GM23338 (cell line): ENCODE data around the gene APC. TPM values are rescaled to one million over a fixed set of nuclear protein-coding genes. Genes with fewer than 3 reads are reported as not detected.

ENCODE experiments used
- ATAC-seq: fragments of 200-7000 bp; cut with Tn5 transposase; 3 replicates; pipeline ENCODE4 v1.9.1; 2020
- DNase-seq: peaks from one replicate; pipeline ENCODE4 v3.0.0-alpha.2; 2015; ENCODE audit warnings: low spot score
- H2AFZ ChIP-seq: fragments of 200-600 bp; sonication (generic); 2 replicates; pipeline ENCODE4 v1.8.0; 2016; ENCODE audit warnings: antibody characterized with exemption, mild to moderate bottlenecking, moderate library complexity
- H3F3A ChIP-seq: fragments of 200-600 bp; sonication (generic); replicated peaks from 2 replicates; pipeline ENCODE4 v1.8.0; 2017; ENCODE audit warnings: antibody characterized with exemption, mixed run types, low read depth
- H3K27ac ChIP-seq: fragments of 200-600 bp; sonication (generic); 2 replicates; pipeline ENCODE4 v1.6.1; 2016; ENCODE audit warnings: low read depth
- H3K27me3 ChIP-seq: fragments of 200-600 bp; sonication (generic); 2 replicates; pipeline ENCODE4 v1.8.0; 2016; ENCODE audit warnings: mild to moderate bottlenecking, mixed run types, moderate library complexity; ENCODE audit not compliant: insufficient read depth
- H3K36me3 ChIP-seq: fragments of 200-600 bp; sonication (generic); 2 replicates; pipeline ENCODE4 v1.8.0; 2016; ENCODE audit warnings: mild to moderate bottlenecking; ENCODE audit not compliant: insufficient read depth
- H3K4me1 ChIP-seq: fragments of 200-600 bp; sonication (generic); 2 replicates; pipeline ENCODE4 v1.8.0; 2016; ENCODE audit warnings: mild to moderate bottlenecking, moderate library complexity; ENCODE audit not compliant: insufficient read depth
- H3K4me2 ChIP-seq: fragments of 200-600 bp; sonication (generic); 2 replicates; pipeline ENCODE4 v1.7.1; 2017; ENCODE audit warnings: mixed run types
- H3K4me3 ChIP-seq: fragments of 200-600 bp; sonication (generic); 2 replicates; pipeline ENCODE4 v1.6.1; 2016; ENCODE audit warnings: mixed run types
- H3K79me2 ChIP-seq: fragments of 200-600 bp; sonication (generic); replicated peaks from 2 replicates; pipeline ENCODE4 v1.8.0; 2017; ENCODE audit warnings: mild to moderate bottlenecking; ENCODE audit not compliant: insufficient read depth
- H3K9me2 ChIP-seq: fragments of 200-600 bp; sonication (generic); 2 replicates; pipeline ENCODE4 v1.8.0; 2017; ENCODE audit not compliant: insufficient read depth
- H4K20me1 ChIP-seq: fragments of 200-600 bp; sonication (generic); replicated peaks from 2 replicates; pipeline ENCODE4 v1.8.0; 2017; ENCODE audit warnings: mild to moderate bottlenecking; ENCODE audit not compliant: insufficient read depth
- H3K27ac Mint-ChIP-seq: 2 replicates; pipeline ENCODE4 v1.8.0; 2020; ENCODE audit warnings: inconsistent platforms, mild to moderate bottlenecking, moderate library complexity, mixed read lengths
- H3K27me3 Mint-ChIP-seq: 3 replicates; pipeline ENCODE4 v1.8.0; 2022; ENCODE audit warnings: low read depth, mild to moderate bottlenecking, moderate library complexity, mixed read lengths, inconsistent platforms; ENCODE audit not compliant: insufficient read depth, poor library complexity
- H3K36me3 Mint-ChIP-seq: 3 replicates; pipeline ENCODE4 v1.8.0; 2021; ENCODE audit warnings: low read depth, mild to moderate bottlenecking, inconsistent platforms, moderate library complexity, mixed read lengths
- H3K4me1 Mint-ChIP-seq: 3 replicates; pipeline ENCODE4 v1.8.0; 2020; ENCODE audit warnings: mild to moderate bottlenecking, inconsistent platforms, mixed read lengths
- H3K4me3 Mint-ChIP-seq: 3 replicates; pipeline ENCODE4 v1.8.0; 2021; ENCODE audit warnings: moderate library complexity, mild to moderate bottlenecking, inconsistent platforms, mixed read lengths
- H3K9me3 Mint-ChIP-seq: 3 replicates; pipeline ENCODE4 v1.8.0; 2020; ENCODE audit warnings: moderate library complexity, mild to moderate bottlenecking, inconsistent platforms, mixed read lengths
- CREB1 ChIP-seq: fragments of 250-450 bp; sonication (Bioruptor Pico); IDR thresholded peaks from 2 replicates; pipeline ENCODE4 v1.5.0; 2020; ENCODE audit warnings: low read depth, mild to moderate bottlenecking, moderate library complexity
- ETS1 ChIP-seq: IDR thresholded peaks from 2 replicates; pipeline ENCODE4 v1.6.1; 2016; ENCODE audit warnings: antibody characterized with exemption
- EZH2 ChIP-seq: fragments of 200-600 bp; sonication (generic); IDR thresholded peaks from one replicate; pipeline ENCODE4 v1.8.0; 2017; ENCODE audit warnings: antibody characterized with exemption, mild to moderate bottlenecking, low read depth; ENCODE audit not compliant: unreplicated experiment
- JUNB ChIP-seq: IDR thresholded peaks from one replicate; pipeline ENCODE4 v1.6.1; 2016; ENCODE audit warnings: antibody characterized with exemption; ENCODE audit not compliant: unreplicated experiment
- NANOG ChIP-seq: IDR thresholded peaks from 2 replicates; pipeline ENCODE4 v1.6.1; 2016; ENCODE audit warnings: antibody characterized with exemption, borderline replicate concordance
- POLR2AphosphoS5 ChIP-seq: IDR thresholded peaks from 2 replicates; pipeline ENCODE4 v1.6.1; 2016; ENCODE audit warnings: antibody characterized with exemption, low read depth
- STAT1 ChIP-seq: IDR thresholded peaks from one replicate; pipeline ENCODE4 v1.6.1; 2016; ENCODE audit warnings: antibody characterized with exemption; ENCODE audit not compliant: unreplicated experiment
- ZNF114 ChIP-seq: fragments of 250-450 bp; sonication (Bioruptor Pico); IDR thresholded peaks from 2 replicates; pipeline ENCODE4 v1.5.0; 2020; ENCODE audit warnings: mild to moderate bottlenecking, moderate library complexity
- ZNF331 ChIP-seq: fragments of 250-450 bp; sonication (Bioruptor Pico); IDR thresholded peaks from 2 replicates; pipeline ENCODE4 v1.5.0; 2020; ENCODE audit warnings: low read depth, mild to moderate bottlenecking, moderate library complexity
- polyA plus RNA-seq: library from polyadenylated mRNA; unstranded; fragments of >200 nt; fragmentation: Nextera tagmentation; extraction: Ambion mirVana; gene quantifications from 2 replicates; pipeline ENCODE4 v1.2.1, GENCODE V29; 2016
- total RNA-seq: library from RNA; depleted of rRNA; stranded (reverse); fragments of >200 nt; shearing (Covaris generic); gene quantifications from 2 replicates; pipeline ENCODE4 v1.2.3, GENCODE V29; 2014
- TF ChIP-seq, protein P1 (sequence below), 2 experiments: fragments of 200-600 bp in 1 of 2; sonication (generic) in 1 of 2; conservative IDR thresholded peaks; 2 replicates each; pipeline versions ENCODE4 v1.5.1 to v1.6.1; 2016 to 2017; ENCODE audit warnings: antibody characterized with exemption in 2 of 2, low read depth in 2 of 2, mild to moderate bottlenecking in 2 of 2, moderate library complexity in 1 of 2
- TF ChIP-seq, protein P2 (sequence below): fragments of 250-450 bp; sonication (Bioruptor Pico); IDR thresholded peaks from 2 replicates; pipeline ENCODE4 v1.5.0; 2020; ENCODE audit warnings: mild to moderate bottlenecking, moderate library complexity

APC gene
- total and polyA plus RNA-seq, 2 experiments from 2014 or later, result 42.4 to 62.9 TPM

GRCh38 chr5:112848116-112848811 is 110.6 kb downstream of the APC start:
- H4K20me1 ChIP-seq, result no peaks in the 10 kb centered on the region
- Mint-ChIP-seq H3K27ac (peak overlapping the region; percentile 72), H3K4me3 (peak overlapping the region; percentile 6; the same call in 1 of the 3 replicates), H3K36me3 (no peaks in the 10 kb centered on the region), H3K9me3 (no peaks in the 10 kb centered on the region), H3K4me1 (peaks cover 19% of the 10 kb centered on the region), H3K27me3 (peaks cover 2% of the 10 kb centered on the region)
- no peak overlapping the region; the same call in 1 of the 2 replicates for H3K27ac ChIP-seq
- H3K9me2 ChIP-seq, result no peaks in the 10 kb centered on the region
- peak; percentile 97 for ATAC-seq
- H3K4me1 ChIP-seq, result peaks cover 18% of the 10 kb centered on the region
- no peaks in the 10 kb centered on the region for H3F3A ChIP-seq
- no peaks in the 10 kb centered on the region for H3K36me3 ChIP-seq
- H2AFZ ChIP-seq, result no peak overlapping the region
- H3K4me2 ChIP-seq, result peak overlapping the region; percentile 48; the same call in 1 of the 2 replicates
- TF ChIP-seq, protein P1, sequence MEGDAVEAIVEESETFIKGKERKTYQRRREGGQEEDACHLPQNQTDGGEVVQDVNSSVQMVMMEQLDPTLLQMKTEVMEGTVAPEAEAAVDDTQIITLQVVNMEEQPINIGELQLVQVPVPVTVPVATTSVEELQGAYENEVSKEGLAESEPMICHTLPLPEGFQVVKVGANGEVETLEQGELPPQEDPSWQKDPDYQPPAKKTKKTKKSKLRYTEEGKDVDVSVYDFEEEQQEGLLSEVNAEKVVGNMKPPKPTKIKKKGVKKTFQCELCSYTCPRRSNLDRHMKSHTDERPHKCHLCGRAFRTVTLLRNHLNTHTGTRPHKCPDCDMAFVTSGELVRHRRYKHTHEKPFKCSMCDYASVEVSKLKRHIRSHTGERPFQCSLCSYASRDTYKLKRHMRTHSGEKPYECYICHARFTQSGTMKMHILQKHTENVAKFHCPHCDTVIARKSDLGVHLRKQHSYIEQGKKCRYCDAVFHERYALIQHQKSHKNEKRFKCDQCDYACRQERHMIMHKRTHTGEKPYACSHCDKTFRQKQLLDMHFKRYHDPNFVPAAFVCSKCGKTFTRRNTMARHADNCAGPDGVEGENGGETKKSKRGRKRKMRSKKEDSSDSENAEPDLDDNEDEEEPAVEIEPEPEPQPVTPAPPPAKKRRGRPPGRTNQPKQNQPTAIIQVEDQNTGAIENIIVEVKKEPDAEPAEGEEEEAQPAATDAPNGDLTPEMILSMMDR (conservative IDR thresholded peaks at IDR 0.05; ENCODE audit: low read depth in 2 of 2), result peak; percentile 74 to 81
- TF ChIP-seq ZNF331 (no peak), CREB1 (peak; percentile 55; the same call in 1 of the 2 replicates)
- peak overlapping the region; percentile 10; the same call in 1 of the 2 replicates for H3K4me3 ChIP-seq
- DNase-seq, result peak; percentile 95
- H3K27me3 ChIP-seq, result no peaks in the 10 kb centered on the region
- H3K79me2 ChIP-seq, result no peaks in the 10 kb centered on the region

- H3K4me1 ChIP-seq, result peaks cover 18% of the 10 kb centered on the region
- H3K4me3 ChIP-seq, result no peak overlapping the region
- H3K9me2 ChIP-seq, result no peaks in the 10 kb centered on the region
- Mint-ChIP-seq H3K9me3 (no peaks in the 10 kb centered on the region), H3K36me3 (no peaks in the 10 kb centered on the region), H3K27ac (no peak overlapping the region), H3K4me3 (no peak overlapping the region), H3K4me1 (peaks cover 19% of the 10 kb centered on the region), H3K27me3 (peaks cover 2% of the 10 kb centered on the region)
- no peak for ATAC-seq
- no peak overlapping the region for H3K4me2 ChIP-seq
- H3K27me3 ChIP-seq, result no peaks in the 10 kb centered on the region
- H4K20me1 ChIP-seq, result no peaks in the 10 kb centered on the region
- no peaks in the 10 kb centered on the region for H3F3A ChIP-seq
- H2AFZ ChIP-seq, result no peak overlapping the region
- H3K36me3 ChIP-seq, result no peaks in the 10 kb centered on the region
- DNase-seq, result no peak
- no peaks in the 10 kb centered on the region for H3K79me2 ChIP-seq
- no peak overlapping the region for H3K27ac ChIP-seq
- TF ChIP-seq ZNF331 (no peak), NANOG (no peak), ZNF114 (CRISPR knock-in tag) (no peak), POLR2AphosphoS5 (no peak), ETS1 (no peak), EZH2 (no peak), STAT1 (no peak), JUNB (no peak)
- TF ChIP-seq, protein P2, sequence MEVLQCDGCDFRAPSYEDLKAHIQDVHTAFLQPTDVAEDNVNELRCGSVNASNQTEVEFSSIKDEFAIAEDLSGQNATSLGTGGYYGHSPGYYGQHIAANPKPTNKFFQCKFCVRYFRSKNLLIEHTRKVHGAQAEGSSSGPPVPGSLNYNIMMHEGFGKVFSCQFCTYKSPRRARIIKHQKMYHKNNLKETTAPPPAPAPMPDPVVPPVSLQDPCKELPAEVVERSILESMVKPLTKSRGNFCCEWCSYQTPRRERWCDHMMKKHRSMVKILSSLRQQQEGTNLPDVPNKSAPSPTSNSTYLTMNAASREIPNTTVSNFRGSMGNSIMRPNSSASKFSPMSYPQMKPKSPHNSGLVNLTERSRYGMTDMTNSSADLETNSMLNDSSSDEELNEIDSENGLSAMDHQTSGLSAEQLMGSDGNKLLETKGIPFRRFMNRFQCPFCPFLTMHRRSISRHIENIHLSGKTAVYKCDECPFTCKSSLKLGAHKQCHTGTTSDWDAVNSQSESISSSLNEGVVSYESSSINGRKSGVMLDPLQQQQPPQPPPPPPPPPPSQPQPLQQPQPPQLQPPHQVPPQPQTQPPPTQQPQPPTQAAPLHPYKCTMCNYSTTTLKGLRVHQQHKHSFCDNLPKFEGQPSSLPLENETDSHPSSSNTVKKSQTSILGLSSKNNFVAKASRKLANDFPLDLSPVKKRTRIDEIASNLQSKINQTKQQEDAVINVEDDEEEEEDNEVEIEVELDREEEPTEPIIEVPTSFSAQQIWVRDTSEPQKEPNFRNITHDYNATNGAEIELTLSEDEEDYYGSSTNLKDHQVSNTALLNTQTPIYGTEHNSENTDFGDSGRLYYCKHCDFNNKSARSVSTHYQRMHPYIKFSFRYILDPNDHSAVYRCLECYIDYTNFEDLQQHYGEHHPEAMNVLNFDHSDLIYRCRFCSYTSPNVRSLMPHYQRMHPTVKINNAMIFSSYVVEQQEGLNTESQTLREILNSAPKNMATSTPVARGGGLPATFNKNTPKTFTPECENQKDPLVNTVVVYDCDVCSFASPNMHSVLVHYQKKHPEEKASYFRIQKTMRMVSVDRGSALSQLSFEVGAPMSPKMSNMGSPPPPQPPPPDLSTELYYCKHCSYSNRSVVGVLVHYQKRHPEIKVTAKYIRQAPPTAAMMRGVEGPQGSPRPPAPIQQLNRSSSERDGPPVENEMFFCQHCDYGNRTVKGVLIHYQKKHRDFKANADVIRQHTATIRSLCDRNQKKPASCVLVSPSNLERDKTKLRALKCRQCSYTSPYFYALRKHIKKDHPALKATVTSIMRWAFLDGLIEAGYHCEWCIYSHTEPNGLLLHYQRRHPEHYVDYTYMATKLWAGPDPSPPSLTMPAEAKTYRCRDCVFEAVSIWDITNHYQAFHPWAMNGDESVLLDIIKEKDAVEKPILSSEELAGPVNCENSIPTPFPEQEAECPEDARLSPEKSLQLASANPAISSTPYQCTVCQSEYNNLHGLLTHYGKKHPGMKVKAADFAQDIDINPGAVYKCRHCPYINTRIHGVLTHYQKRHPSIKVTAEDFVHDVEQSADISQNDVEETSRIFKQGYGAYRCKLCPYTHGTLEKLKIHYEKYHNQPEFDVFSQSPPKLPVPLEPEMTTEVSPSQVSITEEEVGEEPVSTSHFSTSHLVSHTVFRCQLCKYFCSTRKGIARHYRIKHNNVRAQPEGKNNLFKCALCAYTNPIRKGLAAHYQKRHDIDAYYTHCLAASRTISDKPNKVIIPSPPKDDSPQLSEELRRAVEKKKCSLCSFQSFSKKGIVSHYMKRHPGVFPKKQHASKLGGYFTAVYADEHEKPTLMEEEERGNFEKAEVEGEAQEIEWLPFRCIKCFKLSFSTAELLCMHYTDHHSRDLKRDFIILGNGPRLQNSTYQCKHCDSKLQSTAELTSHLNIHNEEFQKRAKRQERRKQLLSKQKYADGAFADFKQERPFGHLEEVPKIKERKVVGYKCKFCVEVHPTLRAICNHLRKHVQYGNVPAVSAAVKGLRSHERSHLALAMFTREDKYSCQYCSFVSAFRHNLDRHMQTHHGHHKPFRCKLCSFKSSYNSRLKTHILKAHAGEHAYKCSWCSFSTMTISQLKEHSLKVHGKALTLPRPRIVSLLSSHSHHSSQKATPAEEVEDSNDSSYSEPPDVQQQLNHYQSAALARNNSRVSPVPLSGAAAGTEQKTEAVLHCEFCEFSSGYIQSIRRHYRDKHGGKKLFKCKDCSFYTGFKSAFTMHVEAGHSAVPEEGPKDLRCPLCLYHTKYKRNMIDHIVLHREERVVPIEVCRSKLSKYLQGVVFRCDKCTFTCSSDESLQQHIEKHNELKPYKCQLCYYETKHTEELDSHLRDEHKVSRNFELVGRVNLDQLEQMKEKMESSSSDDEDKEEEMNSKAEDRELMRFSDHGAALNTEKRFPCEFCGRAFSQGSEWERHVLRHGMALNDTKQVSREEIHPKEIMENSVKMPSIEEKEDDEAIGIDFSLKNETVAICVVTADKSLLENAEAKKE (CRISPR knock-in tag), result no peak
Measured at GRCh38 chr5:112849912-112850311, 112.2 kb downstream of the APC start.
